Measurements from ENCODE around the gene ATP1A4. TPM values are rescaled to one million over a fixed set of nuclear protein-coding genes. Genes with fewer than 3 reads are reported as not detected.

ATP1A4 gene
- total and polyA plus RNA-seq, 2 of the 13 experiments (the other 11 are each of a cell fraction or from before 2014, with no cell fraction given) = not detected

DNA sequence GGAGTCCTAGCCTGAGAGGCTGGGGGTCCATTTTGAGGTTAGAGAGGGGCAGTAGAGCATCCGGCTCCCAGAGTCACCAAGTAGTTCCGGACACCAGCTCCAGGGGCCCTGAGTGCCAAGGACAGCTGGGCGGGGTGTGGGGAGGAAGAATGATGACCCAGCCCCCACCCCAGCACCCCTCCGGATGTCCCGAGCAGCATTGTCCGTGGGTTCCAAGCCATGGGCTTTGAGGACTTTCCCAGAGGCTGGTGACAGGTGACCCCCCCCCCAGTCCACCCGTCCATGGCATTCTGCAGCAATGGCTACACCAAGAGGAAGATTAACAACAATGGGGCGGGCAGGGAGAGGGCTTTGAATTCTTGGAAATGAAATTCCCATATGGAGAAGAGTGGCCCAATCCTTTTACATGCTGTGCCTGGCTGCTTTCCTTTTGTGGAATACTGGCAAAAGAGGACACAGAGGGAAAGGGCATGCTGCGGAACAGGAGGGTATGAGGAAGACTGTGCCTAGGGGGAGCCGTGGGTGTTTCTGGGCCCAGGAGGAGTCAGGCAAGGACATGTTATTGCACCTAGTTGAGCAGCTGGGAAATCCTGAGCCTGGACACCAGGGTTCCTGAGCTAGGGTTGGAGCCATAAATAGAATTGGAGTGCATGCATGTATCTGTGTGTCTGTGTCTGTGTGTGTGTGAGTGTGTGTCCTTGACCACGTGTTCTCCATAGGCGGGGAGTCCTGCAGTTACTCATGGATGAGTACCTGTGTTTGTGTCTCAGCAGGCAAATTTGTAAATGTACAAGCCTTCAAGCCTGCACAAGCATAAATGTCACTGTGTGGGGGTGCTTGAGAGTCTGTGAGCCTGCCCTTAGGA is 34.9 kb upstream of the ATP1A4 start:
- no peaks in the 10 kb centered on the region; a peak in 2 of 5 replicates for H3K27me3 ChIP-seq (ENCODE audit: control insufficient read depth in 1 of 2, insufficient read depth in 2 of 2, low read length in 2 of 2)
- no peak overlapping the region; the same call in 1 of the 2 replicates for H3K4me2 ChIP-seq (ENCODE audit: low read depth, low read length)
- POLR2A ChIA-PET = no interaction called here
- in situ Hi-C loops (cut with HindIII; ENCODE audit: extremely low pct_ligation_motif_present, low pct_unique_long_range_greater_than_20kb) = no loop called here
- FAIRE-seq = no peak
- no peak overlapping the region for H3K27ac ChIP-seq (ENCODE audit: extremely low read length, insufficient read depth, low read length)
- intact Hi-C loops (cut with micrococcal nuclease; ENCODE audit: unreplicated experiment) = no loop called here
- peaks cover 68% of the 10 kb centered on the region for H3K4me1 ChIP-seq (ENCODE audit: insufficient read depth, low read length)
- no peaks in the 10 kb centered on the region for H3K9me3 ChIP-seq (ENCODE audit: low read length)
- no peaks in the 10 kb centered on the region for H4K20me1 ChIP-seq (ENCODE audit: insufficient read depth, low read length)
- CTCF ChIA-PET (ENCODE audit: low intra/inter-chr PET ratio, low total read pairs) = no interaction called here
- no peak overlapping the region for H3K4me3 ChIP-seq (replicated peaks in 1 of 3; ENCODE audit: insufficient read depth in 1 of 3, low read depth in 2 of 3, low read length in 3 of 3)
- H3K36me3 ChIP-seq (replicated peaks in 1 of 2; ENCODE audit: control insufficient read depth in 1 of 2, insufficient read depth in 2 of 2, low read length in 2 of 2) = no peaks in the 10 kb centered on the region
- 41% methylated on average over 10 of the region's 12 CpGs for WGBS (ENCODE audit: low lambda C conversion rate)
- DNase-seq (ENCODE audit: low spot score) = no peak
- no peak overlapping the region for H3K9ac ChIP-seq (ENCODE audit: insufficient read depth, low read depth, low read length)
- ATAC-seq = no peak
- no peak overlapping the region for H2AFZ ChIP-seq (ENCODE audit: low read length)
- no TSS peak for BruUV-seq (replicated peaks)
- no peaks in the 10 kb centered on the region for H3K79me2 ChIP-seq (ENCODE audit: insufficient read depth, low read length)
- TF ChIP-seq ZNF724P (CRISPR knock-in tag; IDR thresholded peaks at IDR 0.05; ENCODE audit: borderline replicate concordance) (no peak), IRX3 (CRISPR knock-in tag; IDR thresholded peaks at IDR 0.05; ENCODE audit: borderline replicate concordance, low read depth) (no peak), ZNF644 (CRISPR knock-in tag; IDR thresholded peaks at IDR 0.05; ENCODE audit: low read depth) (no peak)

DNA sequence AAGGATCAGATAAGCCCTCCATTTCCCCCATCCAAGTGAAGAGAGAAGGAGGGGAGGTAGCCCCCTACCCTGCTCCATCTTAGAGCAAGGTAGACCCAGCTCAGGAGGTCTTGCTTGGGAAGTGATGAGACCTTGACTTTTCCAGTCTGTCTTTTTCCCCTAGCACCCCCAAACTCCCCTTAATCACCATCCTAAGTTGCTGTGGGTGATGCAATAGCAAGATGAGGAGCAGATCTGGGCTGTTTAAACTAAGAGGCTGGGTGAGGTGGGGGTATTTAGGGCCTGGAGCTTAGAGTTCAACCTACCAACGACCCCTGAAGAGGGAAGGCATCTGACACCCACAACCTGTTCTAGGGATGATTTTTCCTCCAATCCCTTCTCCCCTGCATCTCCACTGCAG is 34.1 kb upstream of the ATP1A4 start:
- Histone ChIP-seq H3K4me3 (replicated peaks in 1 of 3; ENCODE audit: insufficient read depth in 1 of 3, low read depth in 2 of 3, low read length in 3 of 3) (no peak overlapping the region), H3K27ac (ENCODE audit: extremely low read length, insufficient read depth, low read length) (no peak overlapping the region), H3K36me3 (replicated peaks in 1 of 2; ENCODE audit: control insufficient read depth in 1 of 2, insufficient read depth in 2 of 2, low read length in 2 of 2) (no peaks in the 10 kb centered on the region), H3K27me3 (ENCODE audit: control insufficient read depth in 1 of 2, insufficient read depth in 2 of 2, low read length in 2 of 2) (no peaks in the 10 kb centered on the region; a peak in 2 of 5 replicates), H3K4me2 (ENCODE audit: low read depth, low read length) (no peak overlapping the region), H3K9ac (ENCODE audit: insufficient read depth, low read depth, low read length) (no peak overlapping the region), H3K4me1 (ENCODE audit: insufficient read depth, low read length) (peaks cover 62% of the 10 kb centered on the region), H2AFZ (ENCODE audit: low read length) (no peak overlapping the region), H4K20me1 (ENCODE audit: insufficient read depth, low read length) (no peaks in the 10 kb centered on the region), H3K79me2 (ENCODE audit: insufficient read depth, low read length) (no peaks in the 10 kb centered on the region), H3K9me3 (ENCODE audit: low read length) (no peaks in the 10 kb centered on the region)
- ChIA-PET CTCF (ENCODE audit: low intra/inter-chr PET ratio, low total read pairs) (no interaction called here), POLR2A (no interaction called here)
- peak; percentile 15; the same call in 1 of the 2 replicates for TF ChIP-seq CEBPB (IDR thresholded peaks at IDR 0.05; ENCODE audit: borderline replicate concordance, low read depth, low read length)
- no peak for TF ChIP-seq NFE2L2 (IDR thresholded peaks at IDR 0.05; ENCODE audit: low read length)
- intact Hi-C loops (cut with micrococcal nuclease; ENCODE audit: unreplicated experiment) (no loop called here), in situ Hi-C loops (cut with HindIII; ENCODE audit: extremely low pct_ligation_motif_present, low pct_unique_long_range_greater_than_20kb) (no loop called here)
- 0% methylated on average over 1 of the region's 1 CpG for WGBS (ENCODE audit: low lambda C conversion rate)
- no peak for ATAC-seq
- no peak for FAIRE-seq
- BruUV-seq (replicated peaks) = no TSS peak
- no peak for DNase-seq (ENCODE audit: low spot score)

Measured in HepG2 (cell line).